Vagina (tissue), 2 donors: ENCODE results near the gene RADIL. TPM values are rescaled to one million over a fixed set of nuclear protein-coding genes. Genes with fewer than 3 reads are reported as not detected.

Experiments
- DNase-seq, 2 donors: peaks; one replicate each; pipeline ENCODE4 v3.0.0-alpha.2; 2017; ENCODE audit errors: extremely low spot score in 2 of 2
- H3K27ac ChIP-seq: fragments of 200-600 bp; sonication (generic); one replicate; pipeline ENCODE4 v1.5.1; 2019
- H3K27me3 ChIP-seq: fragments of 200-600 bp; sonication (generic); one replicate; pipeline ENCODE4 v1.5.1; 2019
- H3K36me3 ChIP-seq, 2 donors: fragments of 200-600 bp; sonication (generic); one replicate each; pipeline ENCODE4 v1.5.1; 2017 to 2019
- H3K4me1 ChIP-seq: fragments of 200-600 bp; sonication (generic); one replicate; pipeline ENCODE4 v1.5.1; 2019
- H3K4me3 ChIP-seq, 2 donors: fragments of 200-600 bp; sonication (generic); 1 replicate in 1 of 2; 2 replicates in 1 of 2; pipeline ENCODE4 v1.5.1; 2016 to 2019
- H3K9me3 ChIP-seq: fragments of 200-600 bp; sonication (generic); one replicate; pipeline ENCODE4 v1.5.1; 2019
- POLR2A ChIP-seq, 2 donors: fragments of 450-650 bp; IDR thresholded peaks; one replicate each; pipeline ENCODE4 v1.6.1; 2017; ENCODE audit warnings: antibody characterized with exemption in 2 of 2, mild to moderate bottlenecking in 2 of 2, moderate library complexity in 2 of 2
- POLR2AphosphoS5 ChIP-seq, 2 donors: sonication (generic); formaldehyde crosslinking; IDR thresholded peaks; one replicate each; pipeline ENCODE4 v1.9.0; 2017; ENCODE audit warnings: antibody characterized with exemption in 2 of 2, mild to moderate bottlenecking in 2 of 2, low read depth in 1 of 2; ENCODE audit not compliant: insufficient read depth in 1 of 2
- intact Hi-C: fragments of 100-400 bp; cut with DNase I; formaldehyde crosslinking; loops from one replicate; pipeline ENCODE4 v1.15.1; 2023
- total RNA-seq: library from RNA; depleted of rRNA; stranded (reverse); fragments of >200 nt; gene quantifications from one replicate; pipeline ENCODE4 v1.2.3, GENCODE V29; 2016
- TF ChIP-seq, protein P1 (sequence below), 3 experiments: fragments of 450-650 bp in 2 of 3; fragments of 200-600 bp in 1 of 3; sonication (generic) in 1 of 3; IDR thresholded peaks; one replicate each; pipeline ENCODE4 v1.5.1; 2017 to 2019; ENCODE audit warnings: antibody characterized with exemption in 3 of 3, mild to moderate bottlenecking in 2 of 3, moderate library complexity in 2 of 3

Gene RADIL
- total RNA-seq, 1 donor from 2014 or later: 16.5 TPM

GRCh38 chr7:4763091-4763793 lies 120.3 kb downstream of the RADIL start:
- no peaks in the 10 kb centered on the region for H3K27me3 ChIP-seq
- H3K36me3 ChIP-seq: peaks cover 0 to 61% of the 10 kb centered on the region in 2 donors
- no peak overlapping the region for H3K27ac ChIP-seq
- no peak overlapping the region for H3K4me3 ChIP-seq
- TF ChIP-seq, protein P1, sequence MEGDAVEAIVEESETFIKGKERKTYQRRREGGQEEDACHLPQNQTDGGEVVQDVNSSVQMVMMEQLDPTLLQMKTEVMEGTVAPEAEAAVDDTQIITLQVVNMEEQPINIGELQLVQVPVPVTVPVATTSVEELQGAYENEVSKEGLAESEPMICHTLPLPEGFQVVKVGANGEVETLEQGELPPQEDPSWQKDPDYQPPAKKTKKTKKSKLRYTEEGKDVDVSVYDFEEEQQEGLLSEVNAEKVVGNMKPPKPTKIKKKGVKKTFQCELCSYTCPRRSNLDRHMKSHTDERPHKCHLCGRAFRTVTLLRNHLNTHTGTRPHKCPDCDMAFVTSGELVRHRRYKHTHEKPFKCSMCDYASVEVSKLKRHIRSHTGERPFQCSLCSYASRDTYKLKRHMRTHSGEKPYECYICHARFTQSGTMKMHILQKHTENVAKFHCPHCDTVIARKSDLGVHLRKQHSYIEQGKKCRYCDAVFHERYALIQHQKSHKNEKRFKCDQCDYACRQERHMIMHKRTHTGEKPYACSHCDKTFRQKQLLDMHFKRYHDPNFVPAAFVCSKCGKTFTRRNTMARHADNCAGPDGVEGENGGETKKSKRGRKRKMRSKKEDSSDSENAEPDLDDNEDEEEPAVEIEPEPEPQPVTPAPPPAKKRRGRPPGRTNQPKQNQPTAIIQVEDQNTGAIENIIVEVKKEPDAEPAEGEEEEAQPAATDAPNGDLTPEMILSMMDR (IDR thresholded peaks at IDR 0.05): no peak
- no peak for TF ChIP-seq POLR2A (IDR thresholded peaks at IDR 0.05)
- TF ChIP-seq POLR2AphosphoS5 (IDR thresholded peaks at IDR 0.05; ENCODE audit: insufficient read depth in 1 of 2, low read depth in 1 of 2): no peak
- no peak for DNase-seq
- intact Hi-C loops: no loop called here
- no peaks in the 10 kb centered on the region for H3K9me3 ChIP-seq
- no peaks in the 10 kb centered on the region for H3K4me1 ChIP-seq

- Histone ChIP-seq H3K4me1 (no peaks in the 10 kb centered on the region), H3K27me3 (no peaks in the 10 kb centered on the region), H3K27ac (no peak overlapping the region), H3K4me3 (no peak overlapping the region), H3K36me3 (peaks cover 0 to 70% of the 10 kb centered on the region in 2 donors), H3K9me3 (no peaks in the 10 kb centered on the region)
- TF ChIP-seq POLR2AphosphoS5 (IDR thresholded peaks at IDR 0.05; ENCODE audit: insufficient read depth in 1 of 2, low read depth in 1 of 2) (no peak), POLR2A (IDR thresholded peaks at IDR 0.05) (no peak)
- TF ChIP-seq, protein P1 (IDR thresholded peaks at IDR 0.05): no peak
- intact Hi-C loops: no loop called here
- no peak for DNase-seq
Measured at GRCh38 chr7:4762121-4763055, 121.1 kb downstream of the RADIL start.

DNA sequence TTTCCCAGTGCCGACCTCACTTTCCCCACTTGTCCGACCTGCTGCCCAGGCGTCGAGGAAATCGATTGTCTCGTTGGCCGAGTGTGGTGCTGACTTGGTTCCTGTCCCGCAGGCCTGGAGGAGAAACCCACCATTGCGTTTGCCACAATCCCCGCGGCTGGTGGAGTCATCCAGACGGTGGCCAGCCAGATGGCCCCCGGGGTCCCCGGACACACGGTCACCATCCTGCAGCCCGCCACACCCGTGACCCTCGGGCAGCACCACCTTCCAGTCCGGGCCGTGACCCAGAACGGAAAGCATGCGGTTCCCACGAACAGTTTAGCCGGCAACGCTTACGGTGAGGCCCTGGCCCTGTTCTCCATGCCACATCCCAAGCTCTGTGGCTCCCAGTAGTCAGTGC lies 122.6 kb downstream of the RADIL start:
- H3K27me3 ChIP-seq: no peaks in the 10 kb centered on the region
- H3K9me3 ChIP-seq: no peaks in the 10 kb centered on the region
- no peak for DNase-seq
- H3K4me1 ChIP-seq: no peaks in the 10 kb centered on the region
- no peak overlapping the region for H3K4me3 ChIP-seq
- TF ChIP-seq POLR2AphosphoS5 (IDR thresholded peaks at IDR 0.05; ENCODE audit: insufficient read depth in 1 of 2, low read depth in 1 of 2) (no peak), POLR2A (IDR thresholded peaks at IDR 0.05) (no peak)
- TF ChIP-seq, protein P1 (IDR thresholded peaks at IDR 0.05): no peak
- no peak overlapping the region for H3K27ac ChIP-seq
- intact Hi-C loops: no loop called here
- H3K36me3 ChIP-seq: peaks cover 0 to 84% of the 10 kb centered on the region in 2 donors

DNA sequence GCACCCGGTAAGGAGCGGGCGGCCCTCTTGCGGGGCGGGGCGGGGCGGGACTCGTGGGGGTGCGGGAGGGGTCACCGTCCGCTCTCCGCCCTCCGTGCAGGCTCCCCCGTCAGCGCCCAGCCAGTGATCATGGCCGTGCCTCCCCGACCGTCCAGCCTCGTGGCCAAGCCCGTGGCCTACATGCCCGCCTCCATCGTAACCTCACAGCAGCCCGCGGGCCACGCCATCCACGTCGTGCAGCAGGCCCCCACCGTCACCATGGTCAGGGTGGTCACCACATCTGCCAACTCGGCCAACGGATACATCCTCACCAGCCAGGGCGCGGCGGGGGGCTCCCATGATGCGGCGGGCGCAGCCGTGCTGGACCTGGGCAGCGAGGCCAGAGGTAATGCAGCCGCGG lies 124.3 kb downstream of the RADIL start:
- Histone ChIP-seq H3K36me3 (peaks cover 0 to 99% of the 10 kb centered on the region in 2 donors), H3K4me1 (peaks cover 3% of the 10 kb centered on the region), H3K27me3 (no peaks in the 10 kb centered on the region), H3K4me3 (no peak overlapping the region), H3K27ac (no peak overlapping the region), H3K9me3 (no peaks in the 10 kb centered on the region)
- intact Hi-C loops: loop anchor here (10.0 kb wide), 1 partner anchor 144 kb away; no protein-coding TSS in a partner anchor
- TF ChIP-seq, protein P1 (IDR thresholded peaks at IDR 0.05): no peak
- no peak for DNase-seq
